ENCODE measurements around the gene MTAP.

The MTAP gene

GRCh38 chr9:21854119-21854518 is 51.7 kb downstream of the MTAP start:
- no peak for DNase-seq

- DNase-seq, result no peak
Observed at GRCh38 chr9:21854594-21854993, 52.2 kb downstream of the MTAP start.

GRCh38 chr9:21856301-21857094 is 54.1 kb downstream of the MTAP start:
- no peak for DNase-seq

GRCh38 chr9:21862871-21863270 is 60.4 kb downstream of the MTAP start:
- DNase-seq, result no peak

- DNase-seq, result no peak
Observed at GRCh38 chr9:21864505-21864904, 62.1 kb downstream of the MTAP start.

GRCh38 chr9:21866302-21866701 is 63.9 kb downstream of the MTAP start:
- DNase-seq, result no peak

GRCh38 chr9:21871256-21871975 is 69.0 kb downstream of the MTAP start:
- DNase-seq, result no peak

GRCh38 chr9:21872696-21873095 is 70.3 kb downstream of the MTAP start:
- DNase-seq, result no peak

- no peak for DNase-seq
Observed at GRCh38 chr9:21873540-21874221, 71.2 kb downstream of the MTAP start.

GRCh38 chr9:21875893-21876292 is 73.5 kb downstream of the MTAP start:
- no peak for DNase-seq

- no peak for DNase-seq
Observed at GRCh38 chr9:21883642-21884041, 81.2 kb downstream of the MTAP start.

- no peak for DNase-seq
Observed at GRCh38 chr9:21889673-21890072, 87.2 kb downstream of the MTAP start.

GRCh38 chr9:21890696-21891095 is 88.3 kb downstream of the MTAP start:
- DNase-seq, result no peak

- no peak for DNase-seq
Observed at GRCh38 chr9:21901546-21901945, 99.1 kb downstream of the MTAP start.

- DNase-seq, result no peak
Observed at GRCh38 chr9:21902136-21902535, 99.7 kb downstream of the MTAP start.

GRCh38 chr9:21903380-21903965 is 101.0 kb downstream of the MTAP start:
- DNase-seq, result no peak

GRCh38 chr9:21904371-21904770 is 101.9 kb downstream of the MTAP start:
- DNase-seq, result no peak

- DNase-seq, result no peak
Observed at GRCh38 chr9:21904776-21905175, 102.3 kb downstream of the MTAP start.

GRCh38 chr9:21906213-21906612 is 103.8 kb downstream of the MTAP start:
- no peak for DNase-seq

GRCh38 chr9:21906881-21907280 is 104.4 kb downstream of the MTAP start:
- DNase-seq, result no peak

GRCh38 chr9:21919377-21920362 is 117.2 kb downstream of the MTAP start:
- DNase-seq, result peak in 1 of 4 experiments; percentile 7

- DNase-seq, result no peak
Observed at GRCh38 chr9:21923694-21924093, 121.3 kb downstream of the MTAP start.

Data from activated CD4-positive, CD25-positive, alpha-beta regulatory T cell (primary cell).